NCI-H82 (cell line): ENCODE measurements around the gene C3orf22.

ENCODE experiments used
- DNase-seq: peaks from one replicate; lab custom pipeline; 2025; lab: John Stamatoyannopoulos, UW

Gene C3orf22

GRCh38 chr3:126556637-126557414, 1.9 kb downstream of the C3orf22 start:
- no peak for DNase-seq

GRCh38 chr3:126555795-126556636, 2.7 kb downstream of the C3orf22 start:
- no peak for DNase-seq

- no peak for DNase-seq
Observed at GRCh38 chr3:126554560-126555525, 3.9 kb downstream of the C3orf22 start.

GRCh38 chr3:126553284-126554084, 5.2 kb downstream of the C3orf22 start:
- DNase-seq: no peak

GRCh38 chr3:126552688-126553283, 5.9 kb downstream of the C3orf22 start:
- DNase-seq: no peak

GRCh38 chr3:126551839-126552687, 6.7 kb downstream of the C3orf22 start:
- no peak for DNase-seq

GRCh38 chr3:126551121-126551838, 7.5 kb downstream of the C3orf22 start:
- DNase-seq: no peak

- DNase-seq: no peak
Observed at GRCh38 chr3:126550488-126551051, 8.2 kb downstream of the C3orf22 start.

GRCh38 chr3:126549861-126550487, 8.8 kb downstream of the C3orf22 start:
- DNase-seq: no peak

- no peak for DNase-seq
Observed at GRCh38 chr3:126548556-126549466, 9.9 kb downstream of the C3orf22 start.

GRCh38 chr3:126547721-126548120, 11.0 kb downstream of the C3orf22 start:
- DNase-seq: no peak

- DNase-seq: no peak
Observed at GRCh38 chr3:126546549-126547239, 12.0 kb downstream of the C3orf22 start.

- DNase-seq: no peak
Observed at GRCh38 chr3:126546013-126546412, 12.7 kb downstream of the C3orf22 start.

- no peak for DNase-seq
Observed at GRCh38 chr3:126545544-126545943, 13.2 kb downstream of the C3orf22 start.

- DNase-seq: no peak
Observed at GRCh38 chr3:126544596-126545281, 14.0 kb downstream of the C3orf22 start.

GRCh38 chr3:126543457-126544061, 15.2 kb downstream of the C3orf22 start:
- DNase-seq: no peak
